GM23338 (cell line): ENCODE results near the gene INS.

Source experiments
- CREB1 ChIP-seq: fragments of 250-450 bp; sonication (Bioruptor Pico); IDR thresholded peaks from 2 replicates; pipeline ENCODE4 v1.5.0; 2020; ENCODE audit warnings: low read depth, mild to moderate bottlenecking, moderate library complexity
- EZH2 ChIP-seq: fragments of 200-600 bp; sonication (generic); IDR thresholded peaks from one replicate; pipeline ENCODE4 v1.8.0; 2017; ENCODE audit warnings: antibody characterized with exemption, mild to moderate bottlenecking, low read depth; ENCODE audit not compliant: unreplicated experiment
- EZH2phosphoT487 ChIP-seq: fragments of 200-600 bp; sonication (generic); IDR thresholded peaks from one replicate; pipeline ENCODE4 v1.8.1; 2018; ENCODE audit warnings: antibody characterized with exemption; ENCODE audit not compliant: unreplicated experiment
- POLR2AphosphoS5 ChIP-seq: IDR thresholded peaks from 2 replicates; pipeline ENCODE4 v1.6.1; 2016; ENCODE audit warnings: antibody characterized with exemption, low read depth
- TF ChIP-seq, protein P1 (sequence below), 2 experiments: fragments of 200-600 bp in 1 of 2; sonication (generic) in 1 of 2; conservative IDR thresholded peaks; 2 replicates each; pipeline versions ENCODE4 v1.5.1 to v1.6.1; 2016 to 2017; ENCODE audit warnings: antibody characterized with exemption in 2 of 2, low read depth in 2 of 2, mild to moderate bottlenecking in 2 of 2, moderate library complexity in 1 of 2
- TF ChIP-seq, protein P2 (sequence below): IDR thresholded peaks from one replicate; pipeline ENCODE4 v1.6.1; 2018; ENCODE audit warnings: antibody characterized with exemption; ENCODE audit not compliant: unreplicated experiment

DNA sequence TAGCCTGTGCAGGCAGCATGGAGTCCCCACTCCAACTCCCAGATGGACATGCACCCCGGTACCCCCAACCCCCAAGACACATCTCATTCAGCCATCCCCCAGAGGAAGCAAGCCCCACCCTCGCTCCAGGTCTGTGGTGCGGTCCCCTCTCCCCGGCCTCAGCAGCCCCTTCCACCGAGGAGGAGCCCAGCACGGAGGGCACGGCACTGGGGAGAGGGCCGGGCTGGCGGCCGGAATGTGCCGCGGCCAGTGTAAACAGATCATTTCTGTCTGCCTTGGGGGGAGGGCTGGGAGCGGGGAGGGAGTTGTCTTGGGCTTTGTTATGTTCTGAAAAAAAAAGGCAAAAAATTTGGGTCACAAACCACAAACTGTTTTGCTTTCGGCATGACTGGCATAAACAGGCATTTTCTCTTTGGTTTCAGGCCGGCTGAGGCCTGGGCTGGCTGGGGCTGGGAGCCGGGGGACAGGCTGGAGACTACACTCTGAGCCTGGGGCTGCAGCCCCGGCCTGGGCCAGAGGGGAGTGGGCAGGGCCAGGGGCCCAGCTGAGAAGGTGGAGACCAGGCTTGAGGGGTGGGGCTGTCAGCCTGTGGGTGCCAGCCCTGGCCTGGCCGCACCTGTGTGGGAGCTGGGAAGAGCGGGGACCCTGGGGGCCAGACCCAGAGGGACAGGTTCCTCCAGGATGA is 38.6 kb downstream of the INS start:
- TF ChIP-seq, protein P1, sequence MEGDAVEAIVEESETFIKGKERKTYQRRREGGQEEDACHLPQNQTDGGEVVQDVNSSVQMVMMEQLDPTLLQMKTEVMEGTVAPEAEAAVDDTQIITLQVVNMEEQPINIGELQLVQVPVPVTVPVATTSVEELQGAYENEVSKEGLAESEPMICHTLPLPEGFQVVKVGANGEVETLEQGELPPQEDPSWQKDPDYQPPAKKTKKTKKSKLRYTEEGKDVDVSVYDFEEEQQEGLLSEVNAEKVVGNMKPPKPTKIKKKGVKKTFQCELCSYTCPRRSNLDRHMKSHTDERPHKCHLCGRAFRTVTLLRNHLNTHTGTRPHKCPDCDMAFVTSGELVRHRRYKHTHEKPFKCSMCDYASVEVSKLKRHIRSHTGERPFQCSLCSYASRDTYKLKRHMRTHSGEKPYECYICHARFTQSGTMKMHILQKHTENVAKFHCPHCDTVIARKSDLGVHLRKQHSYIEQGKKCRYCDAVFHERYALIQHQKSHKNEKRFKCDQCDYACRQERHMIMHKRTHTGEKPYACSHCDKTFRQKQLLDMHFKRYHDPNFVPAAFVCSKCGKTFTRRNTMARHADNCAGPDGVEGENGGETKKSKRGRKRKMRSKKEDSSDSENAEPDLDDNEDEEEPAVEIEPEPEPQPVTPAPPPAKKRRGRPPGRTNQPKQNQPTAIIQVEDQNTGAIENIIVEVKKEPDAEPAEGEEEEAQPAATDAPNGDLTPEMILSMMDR (conservative IDR thresholded peaks at IDR 0.05; ENCODE audit: low read depth in 2 of 2) = no peak
- TF ChIP-seq EZH2 = no peak
- TF ChIP-seq POLR2AphosphoS5 = no peak
- no peak for TF ChIP-seq EZH2phosphoT487
- TF ChIP-seq, protein P2, sequence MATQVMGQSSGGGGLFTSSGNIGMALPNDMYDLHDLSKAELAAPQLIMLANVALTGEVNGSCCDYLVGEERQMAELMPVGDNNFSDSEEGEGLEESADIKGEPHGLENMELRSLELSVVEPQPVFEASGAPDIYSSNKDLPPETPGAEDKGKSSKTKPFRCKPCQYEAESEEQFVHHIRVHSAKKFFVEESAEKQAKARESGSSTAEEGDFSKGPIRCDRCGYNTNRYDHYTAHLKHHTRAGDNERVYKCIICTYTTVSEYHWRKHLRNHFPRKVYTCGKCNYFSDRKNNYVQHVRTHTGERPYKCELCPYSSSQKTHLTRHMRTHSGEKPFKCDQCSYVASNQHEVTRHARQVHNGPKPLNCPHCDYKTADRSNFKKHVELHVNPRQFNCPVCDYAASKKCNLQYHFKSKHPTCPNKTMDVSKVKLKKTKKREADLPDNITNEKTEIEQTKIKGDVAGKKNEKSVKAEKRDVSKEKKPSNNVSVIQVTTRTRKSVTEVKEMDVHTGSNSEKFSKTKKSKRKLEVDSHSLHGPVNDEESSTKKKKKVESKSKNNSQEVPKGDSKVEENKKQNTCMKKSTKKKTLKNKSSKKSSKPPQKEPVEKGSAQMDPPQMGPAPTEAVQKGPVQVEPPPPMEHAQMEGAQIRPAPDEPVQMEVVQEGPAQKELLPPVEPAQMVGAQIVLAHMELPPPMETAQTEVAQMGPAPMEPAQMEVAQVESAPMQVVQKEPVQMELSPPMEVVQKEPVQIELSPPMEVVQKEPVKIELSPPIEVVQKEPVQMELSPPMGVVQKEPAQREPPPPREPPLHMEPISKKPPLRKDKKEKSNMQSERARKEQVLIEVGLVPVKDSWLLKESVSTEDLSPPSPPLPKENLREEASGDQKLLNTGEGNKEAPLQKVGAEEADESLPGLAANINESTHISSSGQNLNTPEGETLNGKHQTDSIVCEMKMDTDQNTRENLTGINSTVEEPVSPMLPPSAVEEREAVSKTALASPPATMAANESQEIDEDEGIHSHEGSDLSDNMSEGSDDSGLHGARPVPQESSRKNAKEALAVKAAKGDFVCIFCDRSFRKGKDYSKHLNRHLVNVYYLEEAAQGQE = no peak
- no peak for TF ChIP-seq CREB1 (CRISPR knock-in tag)
